Body of pancreas (tissue), 4 donors: ENCODE data around the gene LDLR.

ENCODE experiments used
- CTCF ChIP-seq, 7 experiments: fragments of 450-650 bp in 4 of 7; fragments of 200-600 bp in 3 of 7; sonication (generic) in 3 of 7; IDR thresholded peaks; one replicate each; pipeline ENCODE4 v1.5.1; 2016 to 2019; ENCODE audit warnings: antibody characterized with exemption in 7 of 7
- POLR2A ChIP-seq, 3 donors: fragments of 450-650 bp; IDR thresholded peaks; one replicate each; pipeline ENCODE4 v1.6.1; 2016; ENCODE audit warnings: antibody characterized with exemption in 3 of 3, mild to moderate bottlenecking in 2 of 3

GRCh38 chr19:11064831-11065303 lies 24.4 kb upstream of the LDLR start:
- TF ChIP-seq POLR2A (IDR thresholded peaks at IDR 0.05) (no peak), CTCF (IDR thresholded peaks at IDR 0.05) (no peak)
